ENCODE results near the gene IQSEC1. TPM values are rescaled to one million over a fixed set of nuclear protein-coding genes. Genes with fewer than 3 reads are reported as not detected.

Gene IQSEC1
- total and polyA plus RNA-seq, 10 of the 15 experiments (the other 5 are each of a cell fraction or from before 2014, with no cell fraction given) = 0.92 to 55.2 (median 8.5) TPM

DNA sequence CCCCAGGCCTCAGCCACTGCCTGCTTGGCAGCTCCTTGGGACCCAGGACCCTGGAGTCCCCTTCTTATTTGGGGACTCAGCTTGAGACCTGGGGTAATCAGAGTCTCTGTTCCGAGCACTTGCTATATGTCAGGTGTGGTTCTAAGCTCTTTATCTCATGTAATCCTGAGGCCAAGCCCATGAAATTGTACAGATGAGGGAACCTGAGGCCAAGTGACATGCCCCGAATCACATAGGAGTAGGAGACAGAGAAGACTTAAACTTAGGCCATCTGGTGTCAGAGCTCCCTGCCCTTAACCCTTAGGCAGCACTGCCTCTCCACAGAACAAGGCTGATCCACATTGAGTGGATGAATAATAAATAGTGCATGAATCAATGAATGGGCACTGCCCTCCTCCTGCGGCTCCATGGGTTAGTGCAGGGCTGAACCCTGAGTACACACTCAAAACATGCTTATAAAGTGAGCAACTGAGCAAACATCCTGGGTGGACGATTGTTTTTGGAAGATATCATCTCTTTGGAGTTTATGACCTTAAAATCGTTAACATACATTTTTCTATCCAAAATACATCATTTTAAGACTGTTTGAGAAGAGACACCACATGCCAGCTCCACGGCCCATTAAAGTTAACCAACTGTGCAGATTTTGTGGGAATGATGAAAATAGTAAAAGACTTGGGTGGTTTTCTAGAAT lies 33.2 kb upstream of the IQSEC1 start:
- intact Hi-C loops (cut with micrococcal nuclease; ENCODE audit: unreplicated experiment) (no loop called here), in situ Hi-C loops (cut with MboI) (no loop called here)
- CTCF ChIA-PET = interaction anchor here (6.5 kb wide), 1 partner anchor 14 kb away, joined by 46 read pairs; no protein-coding TSS in a partner anchor
- SMC1A ChIA-PET (ENCODE audit: uncharacterized antibody, unreplicated experiment) = interaction anchor here (1.1 to 1.6 kb wide), 2 partner anchors 15 to 346 kb away, joined by 3 to 4 read pairs; no protein-coding TSS in a partner anchor
- H3K4me3 ChIP-seq = no peak overlapping the region
- no peaks in the 10 kb centered on the region for H4K20me1 ChIP-seq (ENCODE audit: control insufficient read depth, insufficient read depth)
- TF ChIP-seq TAF1 (IDR thresholded peaks at IDR 0.05; ENCODE audit: borderline replicate concordance, low read depth, low read length) (no peak), ZNF384 (IDR thresholded peaks at IDR 0.05; ENCODE audit: borderline replicate concordance, low read depth, low read length) (no peak), YY1 (IDR thresholded peaks at IDR 0.05; ENCODE audit: low read depth, low read length) (no peak)
- TF ChIP-seq, protein P1, sequence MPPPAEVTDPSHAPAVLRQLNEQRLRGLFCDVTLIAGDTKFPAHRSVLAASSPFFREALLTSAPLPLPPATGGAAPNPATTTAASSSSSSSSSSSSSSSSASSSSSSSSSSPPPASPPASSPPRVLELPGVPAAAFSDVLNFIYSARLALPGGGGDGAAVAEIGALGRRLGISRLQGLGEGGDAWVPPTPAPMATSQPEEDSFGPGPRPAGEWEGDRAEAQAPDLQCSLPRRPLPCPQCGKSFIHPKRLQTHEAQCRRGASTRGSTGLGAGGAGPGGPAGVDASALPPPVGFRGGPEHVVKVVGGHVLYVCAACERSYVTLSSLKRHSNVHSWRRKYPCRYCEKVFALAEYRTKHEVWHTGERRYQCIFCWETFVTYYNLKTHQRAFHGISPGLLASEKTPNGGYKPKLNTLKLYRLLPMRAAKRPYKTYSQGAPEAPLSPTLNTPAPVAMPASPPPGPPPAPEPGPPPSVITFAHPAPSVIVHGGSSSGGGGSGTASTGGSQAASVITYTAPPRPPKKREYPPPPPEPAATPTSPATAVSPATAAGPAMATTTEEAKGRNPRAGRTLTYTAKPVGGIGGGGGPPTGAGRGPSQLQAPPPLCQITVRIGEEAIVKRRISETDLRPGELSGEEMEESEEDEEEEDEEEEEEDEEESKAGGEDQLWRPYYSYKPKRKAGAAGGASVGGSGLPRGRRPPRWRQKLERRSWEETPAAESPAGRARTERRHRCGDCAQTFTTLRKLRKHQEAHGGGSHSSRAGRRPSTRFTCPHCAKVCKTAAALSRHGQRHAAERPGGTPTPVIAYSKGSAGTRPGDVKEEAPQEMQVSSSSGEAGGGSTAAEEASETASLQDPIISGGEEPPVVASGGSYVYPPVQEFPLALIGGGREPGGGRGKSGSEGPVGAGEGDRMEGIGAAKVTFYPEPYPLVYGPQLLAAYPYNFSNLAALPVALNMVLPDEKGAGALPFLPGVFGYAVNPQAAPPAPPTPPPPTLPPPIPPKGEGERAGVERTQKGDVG (CRISPR knock-in tag; IDR thresholded peaks at IDR 0.05) = no peak
- H3K9ac ChIP-seq (ENCODE audit: control insufficient read depth, insufficient read depth, low read length) = no peak overlapping the region
- H3K36me3 ChIP-seq (ENCODE audit: control insufficient read depth in 2 of 2, insufficient read depth in 2 of 2, low read length in 1 of 2) = no peaks in the 10 kb centered on the region
- peaks cover 12% of the 10 kb centered on the region for H3K4me1 ChIP-seq (ENCODE audit: control insufficient read depth, insufficient read depth, low read length)
- 27% methylated on average over 6 of the region's 6 CpGs for WGBS (ENCODE audit: insufficient coverage, insufficient replicate concordance, low lambda C conversion rate, missing lambda C conversion rate)
- no peaks in the 10 kb centered on the region for H3K9me3 ChIP-seq (replicated peaks; ENCODE audit: control insufficient read depth, insufficient read depth, low read length)
- H3K79me2 ChIP-seq (ENCODE audit: control insufficient read depth, insufficient read depth, low read length) = no peaks in the 10 kb centered on the region
- no peak overlapping the region for H2AFZ ChIP-seq (ENCODE audit: control insufficient read depth, low read depth, low read length)
- ATAC-seq = no peak
- POLR2A ChIA-PET = no interaction called here
- BruUV-seq (replicated peaks) = no TSS peak
- no peaks in the 10 kb centered on the region for H3K27me3 ChIP-seq (replicated peaks in 1 of 2; ENCODE audit: control insufficient read depth in 2 of 2, insufficient read depth in 2 of 2, low read length in 1 of 2)
- RAD21 ChIA-PET (ENCODE audit: unreplicated experiment) = no interaction called here
- H3K4me2 ChIP-seq (ENCODE audit: control insufficient read depth, insufficient read depth) = no peak overlapping the region
- no peak for FAIRE-seq
- DNase-seq (ENCODE audit: low read depth, low spot score) = no peak
- H3K27ac ChIP-seq (ENCODE audit: control insufficient read depth, insufficient read depth) = no peak overlapping the region

Data from GM12878 (cell line).